Thyroid gland (tissue), 4 donors: ENCODE results near the gene ING3.

Source experiments
- POLR2A ChIP-seq, 2 donors: fragments of 450-650 bp; IDR thresholded peaks; one replicate each; pipeline ENCODE4 v1.6.1; 2017; ENCODE audit warnings: antibody characterized with exemption in 2 of 2, mild to moderate bottlenecking in 2 of 2, moderate library complexity in 1 of 2
- TF ChIP-seq, protein P1 (sequence below), 6 experiments: fragments of 200-600 bp in 3 of 6; fragments of 450-650 bp in 3 of 6; sonication (generic) in 3 of 6; IDR thresholded peaks; one replicate each; pipeline ENCODE4 v1.5.1; 2016 to 2019; ENCODE audit warnings: antibody characterized with exemption in 6 of 6, mild to moderate bottlenecking in 2 of 6, inconsistent platforms in 1 of 6, moderate library complexity in 1 of 6

DNA sequence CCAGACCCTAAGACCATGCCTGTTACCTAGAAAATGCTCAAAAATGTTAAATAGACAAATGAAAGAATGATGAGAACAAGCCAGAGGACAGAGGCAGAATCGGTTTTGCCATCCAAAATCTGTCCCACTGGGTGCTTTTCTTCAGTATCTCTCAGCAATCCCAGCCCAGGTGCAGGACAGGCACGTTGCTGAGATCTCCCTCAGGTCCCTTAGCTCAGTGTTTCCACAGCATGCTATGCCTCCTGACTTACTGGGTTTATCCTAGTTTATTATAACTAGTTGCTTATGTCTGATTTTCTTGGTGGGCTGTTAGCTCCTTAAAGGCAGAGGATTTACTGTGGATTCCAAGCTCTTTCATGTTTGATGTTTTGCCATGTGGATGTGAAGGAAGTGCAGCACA, 58.2 kb downstream of the ING3 start:
- TF ChIP-seq, protein P1, sequence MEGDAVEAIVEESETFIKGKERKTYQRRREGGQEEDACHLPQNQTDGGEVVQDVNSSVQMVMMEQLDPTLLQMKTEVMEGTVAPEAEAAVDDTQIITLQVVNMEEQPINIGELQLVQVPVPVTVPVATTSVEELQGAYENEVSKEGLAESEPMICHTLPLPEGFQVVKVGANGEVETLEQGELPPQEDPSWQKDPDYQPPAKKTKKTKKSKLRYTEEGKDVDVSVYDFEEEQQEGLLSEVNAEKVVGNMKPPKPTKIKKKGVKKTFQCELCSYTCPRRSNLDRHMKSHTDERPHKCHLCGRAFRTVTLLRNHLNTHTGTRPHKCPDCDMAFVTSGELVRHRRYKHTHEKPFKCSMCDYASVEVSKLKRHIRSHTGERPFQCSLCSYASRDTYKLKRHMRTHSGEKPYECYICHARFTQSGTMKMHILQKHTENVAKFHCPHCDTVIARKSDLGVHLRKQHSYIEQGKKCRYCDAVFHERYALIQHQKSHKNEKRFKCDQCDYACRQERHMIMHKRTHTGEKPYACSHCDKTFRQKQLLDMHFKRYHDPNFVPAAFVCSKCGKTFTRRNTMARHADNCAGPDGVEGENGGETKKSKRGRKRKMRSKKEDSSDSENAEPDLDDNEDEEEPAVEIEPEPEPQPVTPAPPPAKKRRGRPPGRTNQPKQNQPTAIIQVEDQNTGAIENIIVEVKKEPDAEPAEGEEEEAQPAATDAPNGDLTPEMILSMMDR (IDR thresholded peaks at IDR 0.05), result no peak
- no peak for TF ChIP-seq POLR2A (IDR thresholded peaks at IDR 0.05)
